Bronchial epithelial cell (primary cell): ENCODE results near the gene STARD13. TPM values are rescaled to one million over a fixed set of nuclear protein-coding genes. Genes with fewer than 3 reads are reported as not detected.

Experiments
- DNase-seq: peaks from one replicate; pipeline ENCODE4 v3.0.0-alpha.2; 2010; ENCODE audit warnings: low read depth
- FAIRE-seq: peaks from 2 replicates; lab custom pipeline; 2011; peaks lifted over from hg19 to GRCh38; lab: Jason Lieb, UNC
- H3K27me3 ChIP-seq: 2 replicates; pipeline ENCODE4 v1.5.1; 2011; ENCODE audit warnings: low read length; ENCODE audit not compliant: control insufficient read depth, insufficient read depth
- H3K36me3 ChIP-seq: 2 replicates; pipeline ENCODE4 v1.5.1; 2011; ENCODE audit warnings: low read length; ENCODE audit not compliant: control insufficient read depth, insufficient read depth
- H3K4me3 ChIP-seq: 2 replicates; pipeline ENCODE4 v1.5.1; 2011; ENCODE audit warnings: mild to moderate bottlenecking, low read depth, low read length, control low read depth
- CTCF ChIP-seq: IDR thresholded peaks from 2 replicates; pipeline ENCODE4 v1.5.1; 2011; ENCODE audit warnings: mild to moderate bottlenecking, moderate library complexity, low read length, control low read depth, inconsistent platforms; ENCODE audit not compliant: insufficient read depth, severe bottlenecking
- total RNA-seq: library from RNA; depleted of rRNA; stranded (reverse); fragments of >200 nt; gene quantifications from 2 replicates; pipeline ENCODE4 v1.2.1, GENCODE V29; 2014

The STARD13 gene
- total RNA-seq, 1 donor from 2014 or later = 2.1 TPM

DNA sequence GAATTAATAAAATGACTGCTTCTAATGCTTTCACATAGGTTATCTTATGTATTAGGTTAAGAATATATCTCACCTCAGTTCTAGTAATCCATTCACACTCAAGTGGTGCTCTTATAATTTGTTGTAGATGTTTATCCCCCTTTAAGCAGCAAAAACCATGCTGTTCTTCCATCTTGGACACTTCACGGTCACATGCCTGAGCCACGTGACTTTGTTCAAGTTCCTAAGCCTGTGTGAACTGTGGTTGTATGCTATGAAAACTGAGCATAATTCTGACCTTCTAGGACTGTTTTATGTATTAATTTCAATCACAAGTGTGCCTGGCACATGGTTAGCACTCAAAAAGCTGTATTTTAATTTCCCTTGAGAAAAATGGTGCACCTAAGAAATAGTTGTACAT is 41.2 kb upstream of the STARD13 start:
- no peak for TF ChIP-seq CTCF
- H3K36me3 ChIP-seq = no peaks in the 10 kb centered on the region
- H3K4me3 ChIP-seq = no peak overlapping the region
- H3K27me3 ChIP-seq = no peaks in the 10 kb centered on the region
- DNase-seq = no peak
- FAIRE-seq = no peak

DNA sequence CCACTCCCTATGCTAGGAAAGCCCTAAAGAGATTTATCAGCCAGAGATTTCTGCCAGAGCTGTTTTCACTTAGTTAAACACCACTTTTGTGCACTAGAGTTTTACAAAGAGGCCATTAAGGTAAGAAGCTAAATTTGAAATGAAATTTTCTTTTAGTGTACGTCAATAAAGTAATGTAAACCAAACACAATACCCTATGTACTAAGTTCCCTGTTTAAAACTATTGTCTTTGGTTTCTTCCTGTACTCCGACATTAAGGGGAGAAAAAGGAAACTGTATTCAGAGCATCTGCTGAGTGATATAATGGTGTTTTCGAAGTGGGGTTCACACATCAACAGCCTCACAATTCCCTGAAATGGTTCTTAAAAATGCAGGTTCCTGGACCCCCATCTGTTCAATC is 40.7 kb upstream of the STARD13 start:
- DNase-seq = no peak
- H3K4me3 ChIP-seq = no peak overlapping the region
- TF ChIP-seq CTCF = no peak
- H3K36me3 ChIP-seq = no peaks in the 10 kb centered on the region
- no peaks in the 10 kb centered on the region for H3K27me3 ChIP-seq
- FAIRE-seq = no peak

DNA sequence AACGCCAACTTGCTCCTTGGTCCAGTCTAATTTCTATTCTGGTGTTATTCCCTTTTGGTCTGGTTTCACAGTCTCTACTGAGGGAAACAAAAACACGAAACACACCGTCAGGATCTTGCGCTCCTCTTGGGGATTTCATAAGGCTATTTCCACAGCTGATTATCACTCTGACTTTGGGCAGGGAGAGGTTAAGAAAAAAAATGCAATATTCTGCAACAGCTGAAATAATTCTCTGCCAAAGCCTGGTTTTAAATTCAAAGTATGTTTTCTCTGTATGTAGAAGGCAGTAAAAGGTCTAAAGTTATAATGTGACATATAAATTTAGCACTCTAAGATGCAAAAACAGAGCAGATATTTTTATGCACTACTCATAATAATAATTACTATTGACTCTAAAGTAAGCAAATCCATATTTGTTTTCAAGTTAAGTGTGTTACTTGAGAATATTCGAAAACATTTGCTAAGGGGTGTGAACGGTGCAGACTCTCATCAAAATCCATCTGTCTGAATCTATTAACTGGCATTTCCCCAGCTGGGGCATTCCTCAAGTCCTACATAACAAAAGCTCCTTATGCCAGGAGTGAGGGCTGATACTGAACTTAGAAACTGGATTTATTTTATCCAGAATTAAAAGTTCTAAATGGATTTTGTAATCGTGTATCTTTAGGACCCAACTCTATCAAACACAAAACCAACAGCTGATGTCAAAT is 38.4 kb upstream of the STARD13 start:
- DNase-seq (no peak), FAIRE-seq (no peak)
- no peak overlapping the region for H3K4me3 ChIP-seq
- H3K27me3 ChIP-seq = no peaks in the 10 kb centered on the region
- no peak for TF ChIP-seq CTCF
- H3K36me3 ChIP-seq = no peaks in the 10 kb centered on the region

DNA sequence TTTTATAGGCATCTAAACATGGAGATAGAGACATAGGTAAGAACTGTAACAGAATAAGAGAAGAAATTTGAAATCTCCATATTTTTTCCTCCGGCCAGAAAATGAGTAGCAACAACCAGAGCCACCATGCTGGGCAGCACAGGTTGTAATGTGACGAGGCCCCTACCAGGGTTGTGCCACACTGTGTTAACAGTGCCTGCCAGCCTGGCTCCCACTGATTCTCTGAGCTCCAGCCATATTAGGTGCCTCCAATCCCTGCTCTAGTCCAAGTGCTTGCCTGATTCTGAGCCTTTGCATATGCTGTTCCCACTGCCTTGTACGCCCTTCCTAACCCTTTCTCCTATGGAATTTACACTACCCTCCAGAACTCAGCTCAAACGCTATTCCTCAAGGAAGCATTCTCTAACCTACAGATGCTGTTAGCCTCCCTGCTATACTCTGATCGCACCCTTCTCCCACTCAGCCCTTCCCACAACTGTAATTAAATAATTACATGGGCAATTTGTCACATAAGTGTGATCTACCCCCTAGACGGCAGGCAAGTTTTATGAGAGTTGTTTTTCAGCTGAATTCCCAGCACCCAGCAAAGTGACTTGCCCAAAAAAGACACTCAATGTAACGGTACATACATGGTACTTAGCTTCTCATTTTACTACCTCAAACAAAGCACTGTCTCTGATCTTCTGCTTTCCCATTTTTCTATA is 37.6 kb upstream of the STARD13 start:
- TF ChIP-seq CTCF = no peak
- H3K36me3 ChIP-seq = no peaks in the 10 kb centered on the region
- no peaks in the 10 kb centered on the region for H3K27me3 ChIP-seq
- DNase-seq (no peak), FAIRE-seq (no peak)
- H3K4me3 ChIP-seq = no peak overlapping the region

GRCh38 chr13:33322543-33322809 is 36.9 kb upstream of the STARD13 start:
- no peak for DNase-seq
- H3K27me3 ChIP-seq = no peaks in the 10 kb centered on the region
- no peak overlapping the region for H3K4me3 ChIP-seq
- TF ChIP-seq CTCF = no peak
- FAIRE-seq = no peak
- no peaks in the 10 kb centered on the region for H3K36me3 ChIP-seq
